Measurements from ENCODE around the gene LLCFC1.
"Not testable (repeated sequence)": the region's sequence is repeated elsewhere in the genome, so short reads cannot be mapped to it uniquely, and the experiment has no call there.

Gene LLCFC1

GRCh38 chr7:142943706-142944268 lies 4.5 kb downstream of the LLCFC1 start:
- DNase-seq: no peak

- DNase-seq: no peak
Observed at GRCh38 chr7:142945001-142945400, 5.7 kb downstream of the LLCFC1 start.

- no peak for DNase-seq
Observed at GRCh38 chr7:142948603-142949002, 9.3 kb downstream of the LLCFC1 start.

- DNase-seq: no peak
Observed at GRCh38 chr7:142950235-142950634, 11.0 kb downstream of the LLCFC1 start.

DNA sequence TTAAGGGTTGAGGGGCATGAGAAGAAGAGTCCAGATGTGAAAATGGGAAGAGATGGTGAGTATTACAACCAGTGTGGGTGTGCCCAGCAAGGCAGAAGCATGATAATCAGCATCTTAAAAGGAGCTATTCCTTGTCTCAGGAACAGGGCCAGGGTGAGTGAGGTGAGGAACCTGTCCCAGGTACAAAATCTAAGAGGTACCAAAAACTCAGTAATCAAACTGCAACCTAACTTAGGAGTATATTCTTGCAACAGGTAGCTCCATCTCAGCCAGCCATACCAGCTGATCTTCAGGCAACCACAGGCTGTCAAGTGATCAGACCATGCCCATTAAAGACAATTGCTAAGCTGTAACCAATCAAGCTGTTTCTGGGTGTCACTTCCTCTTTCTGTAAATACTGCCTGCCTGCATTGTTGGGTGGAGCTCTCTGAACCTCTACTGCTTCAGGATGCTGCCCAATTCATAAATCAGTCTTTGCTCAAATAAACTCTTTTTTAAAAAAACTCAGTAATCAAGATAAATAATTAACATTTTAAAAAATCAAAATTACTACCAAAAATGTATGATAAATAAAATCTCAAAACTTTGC lies 15.5 kb downstream of the LLCFC1 start:
- DNase-seq: no peak

GRCh38 chr7:142956951-142957623 lies 17.8 kb downstream of the LLCFC1 start:
- DNase-seq: no peak

DNA sequence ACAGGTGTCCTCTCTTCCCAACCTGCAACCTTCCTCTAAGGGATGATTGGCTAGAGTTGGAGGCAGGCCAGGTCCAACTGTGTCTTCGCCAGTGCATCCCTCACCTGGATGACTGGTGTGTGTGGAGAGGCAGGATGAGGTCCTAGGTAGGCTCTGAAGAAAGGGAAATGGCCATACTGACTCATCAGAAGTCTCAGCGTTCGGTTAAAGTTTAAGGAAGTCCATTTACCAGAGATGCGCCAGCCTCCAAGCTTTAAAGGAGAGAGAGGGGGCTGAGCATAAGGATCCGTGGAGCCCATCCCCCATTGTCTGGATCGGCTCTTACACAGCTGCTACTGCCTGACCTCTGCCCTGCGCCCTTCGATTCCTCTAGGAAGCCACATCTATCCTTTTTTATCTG lies 18.4 kb downstream of the LLCFC1 start:
- DNase-seq: no peak

- DNase-seq: no peak
Observed at GRCh38 chr7:142959202-142959601, 19.9 kb downstream of the LLCFC1 start.

- no peak for DNase-seq
Observed at GRCh38 chr7:142960955-142961512, 21.8 kb downstream of the LLCFC1 start.

DNA sequence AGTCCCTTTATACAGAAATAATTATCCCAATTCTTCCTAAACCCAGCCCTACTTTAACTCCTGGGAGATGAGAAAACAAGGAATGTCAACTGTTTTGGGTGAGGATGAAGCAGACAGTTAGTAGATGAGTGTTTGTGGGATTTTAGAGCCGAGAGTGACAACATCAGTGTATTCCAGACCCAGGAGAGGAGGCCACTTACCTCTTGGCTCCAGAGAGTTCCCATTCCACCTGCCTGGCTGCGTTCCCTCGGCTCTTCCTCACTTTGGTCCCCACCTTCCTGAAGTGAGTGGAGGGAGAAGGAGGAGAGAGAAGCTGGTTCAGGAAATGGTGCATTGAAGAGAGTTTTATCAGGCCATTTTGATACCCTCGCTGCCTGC lies 22.3 kb downstream of the LLCFC1 start:
- DNase-seq: no peak

GRCh38 chr7:142961973-142962926 lies 23.0 kb downstream of the LLCFC1 start, which contains the start of gene KEL:
Gene KEL (minus strand): TSS chr7:142962363. CDS start chr7:142962206, 157 bp downstream.
- no peak for DNase-seq

- DNase-seq: no peak
Observed at GRCh38 chr7:142962991-142963390, 23.7 kb downstream of the LLCFC1 start.

DNA sequence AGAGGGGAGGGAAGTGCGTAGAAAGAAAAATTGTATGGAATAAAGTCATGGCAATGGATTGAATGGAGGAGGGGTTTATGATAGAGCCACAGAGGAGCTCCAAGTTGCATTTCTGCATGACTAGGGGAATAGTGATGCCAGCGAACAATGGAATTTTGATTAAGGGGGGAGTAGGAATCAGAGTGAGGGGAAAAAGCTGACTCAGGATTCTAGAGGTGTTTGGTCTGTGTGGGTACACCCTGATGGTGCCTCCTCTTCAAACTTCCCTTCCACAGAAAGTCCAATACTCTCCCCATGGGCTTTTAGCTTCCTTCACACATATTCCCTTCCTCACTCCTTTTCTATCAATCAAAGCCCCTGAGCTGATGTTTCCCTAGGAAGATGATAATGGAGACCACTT lies 24.7 kb downstream of the LLCFC1 start:
- DNase-seq: no peak

DNA sequence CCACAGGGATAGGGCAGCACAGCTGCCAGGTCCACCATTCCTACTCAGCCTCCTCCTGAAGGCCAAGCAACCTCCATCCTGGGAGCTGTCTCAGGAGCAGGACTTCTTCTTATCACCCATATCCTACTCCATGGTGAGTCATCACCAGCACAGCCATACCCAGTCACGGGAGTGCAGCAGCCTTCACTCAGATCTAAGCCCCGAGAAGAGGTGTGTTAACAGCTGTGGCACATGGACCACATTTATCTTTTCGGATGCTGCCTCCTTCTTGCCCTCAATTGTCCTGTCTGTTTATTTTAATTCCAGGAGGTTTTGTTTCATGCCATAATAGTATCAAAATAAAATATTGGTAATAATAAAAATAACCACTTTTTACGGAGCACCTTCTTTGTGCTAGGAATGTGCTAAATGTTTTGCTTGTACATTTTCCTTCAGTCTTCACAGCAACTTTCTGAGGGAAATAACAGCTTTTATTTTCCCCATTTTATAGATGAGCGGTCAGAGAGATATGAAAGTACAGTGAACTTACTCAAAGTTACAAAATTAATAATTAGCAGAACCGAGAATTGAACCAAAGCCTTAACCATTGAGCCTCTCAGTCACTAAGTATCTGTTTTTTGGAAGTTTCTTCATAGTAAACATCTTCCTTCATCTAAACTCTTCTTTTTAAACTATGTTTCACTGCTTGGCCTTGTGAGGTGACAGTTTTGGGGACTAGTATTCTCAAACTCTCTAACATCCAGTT lies 25.4 kb downstream of the LLCFC1 start:
- DNase-seq: no peak

GRCh38 chr7:142968229-142968628 lies 28.9 kb downstream of the LLCFC1 start:
- no peak for DNase-seq

DNA sequence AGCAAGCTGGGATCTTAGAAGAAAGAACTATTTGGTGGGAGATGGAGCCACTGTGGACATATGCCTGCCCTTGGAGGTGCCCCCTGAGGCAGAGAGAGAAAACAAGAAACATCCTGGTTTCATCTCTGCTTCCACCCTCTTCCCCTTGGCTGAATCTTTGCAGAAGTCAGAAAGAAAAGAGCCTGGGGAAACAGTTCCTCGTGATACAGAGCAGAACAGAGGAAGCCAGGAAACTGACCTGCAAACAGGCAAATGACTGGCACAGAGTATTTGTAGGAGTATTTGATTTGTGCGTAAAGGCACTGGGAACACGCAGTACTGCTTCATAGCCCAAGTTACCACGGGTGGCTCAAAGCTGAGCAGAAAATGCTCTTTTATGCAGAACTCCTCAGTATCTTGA lies 29.9 kb downstream of the LLCFC1 start:
- DNase-seq: no peak

- no peak for DNase-seq
Observed at GRCh38 chr7:142974626-142975025, 35.3 kb downstream of the LLCFC1 start.

DNA sequence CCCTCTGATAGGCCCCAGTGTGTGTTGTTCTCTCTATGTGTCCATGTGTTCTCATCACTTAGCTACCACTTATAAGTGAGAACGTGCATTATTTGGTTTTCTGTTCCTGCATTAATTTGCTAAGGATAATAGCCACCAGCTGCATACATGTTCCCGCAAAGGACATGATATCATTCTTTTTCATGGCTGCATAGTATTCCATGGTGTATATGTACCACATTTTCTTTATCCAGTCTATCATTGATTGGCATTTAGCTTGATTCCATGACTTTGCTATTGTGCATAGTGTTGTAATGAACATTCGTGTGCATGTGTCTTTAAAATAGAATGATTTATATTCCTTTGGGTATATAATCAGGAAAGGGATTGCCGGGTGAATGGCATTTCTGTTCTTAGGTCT lies 39.1 kb downstream of the LLCFC1 start:
- DNase-seq: not testable (repeated sequence)

- no peak for DNase-seq
Observed at GRCh38 chr7:142983825-142984224, 44.5 kb downstream of the LLCFC1 start.

GRCh38 chr7:142984297-142984696 lies 45.0 kb downstream of the LLCFC1 start:
- no peak for DNase-seq
